GM18517 (cell line): Measurements from ENCODE around the gene PRR15L.
"Not testable (repeated sequence)": the region's sequence is repeated elsewhere in the genome, so short reads cannot be mapped to it uniquely, and the experiment has no call there.

Source experiments
- ATAC-seq: cut with Tn5 transposase; IDR thresholded peaks from one replicate; pipeline ENCODE4 v1.9.1; 2021; ENCODE audit warnings: mild to moderate bottlenecking, moderate library complexity; ENCODE audit not compliant: unreplicated experiment

Gene PRR15L, protein sequence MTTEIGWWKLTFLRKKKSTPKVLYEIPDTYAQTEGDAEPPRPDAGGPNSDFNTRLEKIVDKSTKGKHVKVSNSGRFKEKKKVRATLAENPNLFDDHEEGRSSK

DNA sequence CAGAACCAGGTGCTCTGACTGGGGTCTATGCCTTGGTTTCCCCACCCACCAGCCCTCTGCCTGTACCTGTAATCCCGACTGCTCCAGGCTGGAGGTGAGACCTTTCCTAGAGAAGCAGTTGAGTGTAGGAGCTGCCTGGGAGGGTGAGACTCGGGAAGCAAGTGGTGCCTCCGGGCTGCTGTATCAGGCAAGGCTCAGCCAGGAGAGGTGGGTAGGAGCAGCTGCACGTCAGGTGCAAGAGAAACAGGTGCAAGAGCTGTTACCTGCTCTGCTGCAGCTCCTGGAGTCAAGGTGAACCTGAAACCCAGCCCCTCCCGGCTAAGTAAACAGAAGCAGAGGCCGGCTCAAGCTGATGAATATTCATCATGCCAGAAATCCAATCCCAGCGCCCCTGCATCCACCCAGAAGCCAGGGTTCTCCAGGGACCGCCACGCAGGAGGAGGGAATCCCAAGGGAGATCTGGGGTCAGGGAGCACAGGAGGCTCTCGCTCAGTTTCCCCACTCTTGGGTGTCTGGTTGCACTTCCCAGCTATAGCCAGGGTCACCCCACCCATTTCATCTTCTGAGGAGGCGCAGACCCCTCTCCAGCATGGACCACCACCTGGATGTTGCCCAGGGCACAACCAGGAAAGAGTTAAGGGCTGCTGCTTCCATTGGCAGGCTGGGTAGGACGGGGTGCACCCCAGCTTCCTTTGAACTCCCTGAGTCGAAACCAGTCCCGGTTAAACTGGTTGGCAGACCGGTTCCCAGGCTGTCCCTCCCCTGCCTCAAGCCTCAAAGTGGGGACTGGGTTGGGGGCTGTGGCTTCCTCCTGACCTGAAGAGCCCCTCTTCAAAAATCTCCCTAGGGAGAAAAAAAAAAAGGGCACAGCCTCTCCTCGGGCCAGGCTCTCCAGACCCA is at the start of gene PRR15L:
Gene PRR15L (minus strand): TSS at position 293 of the 900 bp plus-strand sequence. CDS start 4,649 bp downstream, outside the sequence.
- ATAC-seq: no peak

DNA sequence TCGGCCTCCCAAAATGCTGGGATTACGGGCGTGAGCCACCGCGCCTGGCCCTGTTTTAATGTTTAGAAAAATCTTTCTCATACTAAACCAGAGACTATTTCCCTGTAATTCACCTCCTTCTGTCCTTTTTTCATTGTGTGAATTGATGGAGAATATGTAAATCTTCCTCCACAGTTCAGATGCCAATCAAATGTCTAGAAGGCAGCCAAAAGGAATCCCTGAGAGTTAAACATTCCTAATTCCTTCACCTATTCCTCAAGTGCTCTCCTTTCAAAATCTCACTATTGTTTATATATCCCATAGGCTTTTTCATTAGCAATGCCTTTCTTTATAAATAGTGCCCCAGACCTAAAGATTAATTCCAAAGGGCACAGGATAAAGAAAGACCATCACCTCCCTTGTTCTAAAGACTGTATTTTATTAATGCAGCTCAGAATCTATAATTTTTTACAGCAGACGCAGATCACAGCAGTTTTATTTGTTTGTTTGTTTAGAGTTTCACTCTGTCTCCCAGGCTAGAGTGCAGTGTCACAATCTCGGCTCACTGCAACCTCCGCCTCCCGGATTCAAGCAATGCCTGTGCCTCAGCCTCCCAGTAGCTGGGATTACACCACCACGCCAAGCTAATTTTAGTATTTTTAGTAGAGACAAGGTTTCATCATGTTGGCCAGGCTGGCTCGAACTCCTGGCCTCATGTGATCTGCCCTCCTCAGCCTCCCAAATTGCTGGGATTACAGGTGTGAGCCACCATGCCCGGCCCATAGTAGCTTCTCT is 49.4 kb upstream of the PRR15L start:
- ATAC-seq: no peak

DNA sequence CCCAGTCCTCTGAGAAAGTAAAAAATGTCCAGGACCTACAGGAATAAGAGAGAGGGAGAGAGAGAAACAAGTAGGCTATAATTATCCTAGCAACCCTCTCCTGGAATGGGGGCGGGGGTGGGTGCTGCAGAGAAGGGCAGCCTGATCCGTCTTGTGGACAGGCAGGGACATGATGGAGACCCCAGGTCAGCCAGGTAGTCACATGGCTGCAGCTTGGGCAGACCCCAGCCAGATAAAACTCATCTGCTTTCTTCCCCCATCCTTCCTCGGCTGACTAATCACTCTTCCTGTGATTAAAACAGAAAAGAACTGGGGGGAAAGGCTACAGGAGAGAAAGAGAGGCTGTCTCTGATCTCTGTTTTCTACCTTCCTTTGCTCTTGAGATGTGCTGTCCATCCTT is 47.3 kb upstream of the PRR15L start:
- no peak for ATAC-seq

DNA sequence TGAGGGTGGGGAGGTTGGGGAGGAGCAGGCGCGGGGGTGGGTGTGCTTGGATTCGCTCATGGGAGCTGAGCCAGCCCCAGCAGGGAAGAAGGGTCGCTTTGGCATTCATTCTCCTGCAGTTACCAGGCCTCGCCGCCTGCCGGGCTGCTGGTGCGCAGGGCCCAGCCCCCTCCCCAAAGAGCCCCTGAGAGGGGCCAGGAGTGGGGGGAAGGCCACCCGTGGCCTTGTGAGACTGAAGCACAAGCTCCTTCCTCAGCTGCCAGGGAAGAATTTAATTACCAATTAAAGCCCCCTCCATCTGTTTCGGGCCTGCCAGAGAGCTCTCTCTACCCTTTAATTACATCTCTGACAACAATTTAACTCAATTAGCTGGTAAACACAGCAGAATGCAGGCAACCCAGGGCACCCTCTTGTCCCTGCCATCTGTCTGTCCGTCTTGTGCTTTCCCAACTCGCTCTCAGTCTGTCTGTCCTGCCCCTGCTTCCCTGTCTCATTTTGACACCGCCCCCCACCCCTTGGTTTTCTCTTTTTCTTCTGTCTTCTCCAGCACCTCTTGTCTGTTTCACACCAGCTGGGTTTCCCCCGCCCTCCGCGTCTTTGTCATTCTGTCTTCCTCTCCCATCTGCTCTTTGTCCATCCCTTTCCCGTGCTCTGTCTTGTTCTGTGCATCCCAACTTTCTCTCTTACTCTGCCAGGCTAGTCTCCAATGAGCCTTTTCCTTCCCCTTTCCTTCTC is 45.9 kb upstream of the PRR15L start:
- no peak for ATAC-seq

DNA sequence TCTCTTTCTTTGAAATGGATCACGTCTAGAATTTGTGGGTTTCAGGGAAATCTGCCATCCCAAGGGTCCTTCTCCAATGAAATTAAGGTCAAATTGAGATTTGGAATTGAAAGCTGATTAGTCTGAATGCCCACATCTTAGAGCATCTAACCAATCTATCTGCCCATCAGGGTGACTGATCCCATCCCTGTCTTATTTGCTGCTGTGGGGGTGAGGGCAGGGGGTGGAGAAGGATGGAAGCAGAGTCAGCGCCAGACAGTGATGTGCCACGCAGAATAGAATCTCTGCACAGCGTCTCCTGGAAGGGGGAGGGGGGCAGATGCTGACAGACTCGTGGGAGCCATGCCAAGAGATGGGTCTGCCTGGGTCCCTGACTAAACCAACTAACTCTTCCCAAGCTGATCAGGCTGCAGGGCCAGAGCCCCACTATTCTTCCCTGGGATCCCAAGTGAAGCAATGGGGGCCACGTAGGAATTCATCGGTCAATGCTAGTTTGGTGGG is 45.3 kb upstream of the PRR15L start:
- no peak for ATAC-seq

DNA sequence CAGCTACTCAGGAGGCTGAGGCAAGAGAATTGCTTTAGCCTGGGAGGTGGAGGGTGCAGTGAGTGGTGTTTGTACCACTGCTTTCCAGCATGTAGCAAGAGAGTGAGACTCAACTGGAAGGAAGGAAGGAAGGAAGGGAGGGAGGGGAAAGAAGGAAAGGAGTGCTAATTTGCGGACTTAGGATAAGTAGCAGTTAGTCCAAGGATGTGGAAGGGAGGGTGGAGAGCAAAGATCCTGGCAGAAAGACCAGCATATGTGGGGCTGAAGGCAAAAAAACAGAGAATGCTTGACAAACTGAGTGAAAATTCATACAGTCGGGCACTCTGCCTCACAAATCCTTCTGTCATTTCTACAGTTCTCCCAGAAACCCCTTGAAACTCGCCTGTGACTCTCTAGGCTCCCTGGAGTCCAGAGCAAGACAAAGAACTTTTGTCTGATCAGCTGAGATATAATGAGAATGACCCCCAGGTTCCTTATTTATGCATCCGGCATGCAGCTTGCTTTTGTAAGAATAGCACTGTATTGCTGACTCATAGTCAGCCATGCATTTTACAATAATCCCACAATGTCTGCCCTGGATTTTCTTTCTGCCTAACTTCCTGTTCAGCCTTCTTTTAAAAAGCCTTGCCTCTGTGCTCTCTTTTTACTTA is 44.7 kb upstream of the PRR15L start:
- ATAC-seq: no peak

DNA sequence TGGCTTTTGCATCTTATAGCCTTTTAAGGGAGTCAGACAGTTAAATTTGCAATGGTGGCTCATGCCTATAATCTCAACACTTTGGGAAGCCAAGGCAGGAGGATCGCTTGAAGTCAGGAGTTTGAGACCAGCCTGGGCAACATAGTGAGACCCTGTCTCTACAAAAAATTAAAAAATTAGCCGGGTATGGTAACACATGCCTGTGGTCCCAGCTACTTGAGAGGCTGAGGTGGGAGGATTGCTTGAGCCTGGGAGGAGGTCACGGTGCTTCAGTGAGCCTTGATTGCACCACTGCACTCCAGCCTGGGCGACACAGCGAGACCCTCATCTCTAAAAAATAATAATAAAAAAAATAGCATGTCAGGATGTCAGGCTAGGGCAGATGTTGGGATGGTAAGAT is 44.0 kb upstream of the PRR15L start:
- not testable (repeated sequence) for ATAC-seq

DNA sequence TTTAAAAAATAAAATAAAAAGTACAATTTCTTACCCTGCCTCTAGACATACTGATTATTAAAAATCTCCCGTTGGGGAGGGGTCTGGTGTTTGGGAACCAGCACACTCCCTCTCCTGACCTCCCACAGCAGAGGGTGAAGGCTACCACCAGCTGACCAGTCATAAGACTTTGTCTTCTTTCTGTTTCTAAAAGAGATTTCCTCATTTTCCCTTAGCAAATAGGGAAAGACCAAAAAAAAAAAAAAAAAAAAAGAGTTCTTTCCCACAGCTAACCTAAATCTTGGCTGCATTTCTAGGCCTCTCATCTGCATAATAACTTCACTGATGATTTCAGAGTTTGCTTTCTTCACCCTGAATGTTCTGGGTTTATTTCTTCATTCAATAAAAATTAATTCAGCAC is 43.5 kb upstream of the PRR15L start:
- ATAC-seq: no peak

DNA sequence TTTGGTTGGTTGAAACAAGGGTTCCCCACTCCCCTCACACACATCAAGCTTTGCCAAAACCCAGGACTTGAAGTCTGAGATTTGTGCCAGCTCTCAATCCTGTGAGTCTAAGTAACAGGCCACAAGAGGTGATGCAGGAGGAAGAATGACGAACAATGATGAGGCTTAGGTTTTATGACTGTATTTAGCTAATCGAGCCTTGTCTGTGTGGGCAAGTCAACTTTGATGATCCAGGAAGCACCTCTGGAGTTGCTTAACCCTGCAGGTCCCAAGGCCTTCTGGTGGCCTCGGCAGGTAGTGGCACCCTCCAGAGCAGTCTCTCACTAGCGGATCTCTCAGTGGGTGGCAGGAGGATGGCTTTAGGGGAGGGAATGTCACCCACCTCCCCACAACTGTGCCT is 41.9 kb upstream of the PRR15L start:
- no peak for ATAC-seq

DNA sequence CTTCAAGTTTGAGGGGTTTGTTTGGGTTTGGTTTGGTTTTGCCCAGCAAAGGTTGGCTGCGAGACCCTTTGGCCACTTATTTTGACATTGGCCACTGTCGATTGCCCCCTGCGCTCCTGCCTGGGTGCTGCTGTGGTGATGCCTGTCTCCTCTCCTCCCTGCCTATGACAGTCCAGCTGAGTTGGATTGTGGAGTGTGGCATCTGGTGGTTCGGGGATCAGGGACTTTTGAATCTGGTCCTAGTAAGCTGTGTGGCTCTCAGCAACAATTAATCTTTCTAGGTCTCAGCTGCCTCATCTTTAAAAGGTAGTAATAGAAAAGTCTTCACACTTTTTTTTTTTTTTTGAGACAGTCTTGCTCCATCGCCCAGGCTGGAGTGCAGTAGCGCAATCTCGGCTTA is 40.4 kb upstream of the PRR15L start:
- no peak for ATAC-seq

DNA sequence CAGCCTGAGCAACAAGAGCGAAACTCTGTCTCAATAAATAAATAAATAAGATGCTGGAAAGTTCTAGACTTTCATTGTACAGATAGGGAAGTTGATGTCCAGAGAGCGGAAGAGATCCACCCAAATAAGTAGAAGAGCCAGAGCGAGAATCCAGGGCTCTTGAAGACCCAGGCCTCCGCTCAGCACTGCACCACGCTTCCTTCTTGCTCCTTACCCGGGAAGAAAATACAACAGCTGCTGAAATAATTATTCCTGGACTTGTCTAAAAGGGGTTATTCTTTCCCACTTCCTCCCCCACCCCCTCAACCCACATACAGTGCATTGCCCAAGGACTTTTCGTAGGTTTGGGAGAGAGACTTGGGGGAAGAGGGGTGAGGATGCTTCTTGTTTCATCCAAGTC is 39.9 kb upstream of the PRR15L start:
- ATAC-seq: no peak

DNA sequence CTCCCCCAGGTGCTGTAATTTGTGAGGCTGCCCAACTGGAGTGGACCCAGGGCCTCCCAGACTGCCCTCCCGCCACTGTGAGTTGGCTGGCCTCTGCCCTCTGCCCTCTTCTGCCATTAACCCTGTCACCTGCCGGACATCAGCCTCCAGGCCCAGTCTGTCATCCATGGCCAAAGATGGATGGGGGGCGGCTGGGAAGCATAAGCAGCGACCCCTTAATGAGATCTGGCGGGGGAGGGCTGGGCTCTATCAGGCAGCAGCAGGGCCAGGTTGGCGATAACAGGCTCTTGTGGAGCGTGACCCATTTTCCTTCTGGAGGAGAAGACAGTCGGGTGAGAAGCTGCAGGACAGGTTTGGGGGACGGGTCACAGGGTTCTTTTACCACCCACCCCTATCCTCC is 38.5 kb upstream of the PRR15L start:
- ATAC-seq: no peak

DNA sequence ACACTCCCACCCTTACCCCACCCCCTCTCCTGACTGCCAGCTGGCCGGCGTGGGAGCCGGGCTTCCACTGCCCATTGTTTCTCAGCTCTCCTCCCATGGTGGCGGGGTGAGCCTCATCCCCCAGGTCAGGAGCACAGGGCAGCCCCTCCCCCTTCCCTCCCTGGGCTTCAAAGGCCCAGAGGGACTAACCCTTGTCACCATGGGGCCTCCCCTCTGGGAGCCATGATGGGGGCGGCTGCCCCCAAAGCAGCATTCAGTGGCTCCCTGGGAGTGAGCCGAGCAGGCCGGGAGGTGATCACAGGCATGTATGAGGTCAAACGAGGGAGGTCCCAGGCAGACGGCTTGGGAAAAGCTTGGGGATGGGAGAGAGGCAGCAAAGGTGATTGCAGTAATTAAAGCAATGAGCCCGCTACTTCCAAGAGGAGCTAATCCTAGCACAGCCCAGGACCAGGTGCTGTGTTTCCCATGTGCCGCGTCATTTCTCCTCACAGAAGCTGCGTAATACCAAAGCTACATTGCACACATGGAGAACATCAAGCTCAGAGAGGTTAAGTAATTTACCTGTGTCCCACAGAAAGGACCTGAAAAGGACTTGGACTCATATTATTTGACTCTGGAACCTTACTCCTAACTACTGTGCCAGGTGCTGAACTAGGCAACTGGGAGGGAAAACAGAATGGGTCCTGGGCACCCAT is 37.7 kb upstream of the PRR15L start:
- no peak for ATAC-seq

DNA sequence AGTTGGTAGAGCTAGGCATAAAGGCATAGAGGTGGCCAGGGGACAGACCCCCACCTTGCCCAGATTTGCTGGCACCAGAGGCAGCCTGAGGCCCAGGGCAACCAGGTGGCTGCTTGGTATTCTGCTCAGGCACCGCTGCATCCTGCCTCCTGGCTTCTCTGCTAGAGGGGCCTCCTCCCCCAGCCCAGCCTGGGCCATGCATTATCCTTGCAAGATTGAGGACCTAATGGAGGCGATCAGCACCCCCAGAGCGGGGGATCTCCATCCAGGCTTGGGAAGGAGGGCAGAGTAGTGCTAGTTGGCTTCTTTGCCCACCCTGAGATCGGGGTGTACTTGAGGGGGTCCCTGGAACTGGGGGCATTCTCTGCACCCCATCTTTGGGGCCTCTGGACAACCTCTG is 37.0 kb upstream of the PRR15L start:
- no peak for ATAC-seq

DNA sequence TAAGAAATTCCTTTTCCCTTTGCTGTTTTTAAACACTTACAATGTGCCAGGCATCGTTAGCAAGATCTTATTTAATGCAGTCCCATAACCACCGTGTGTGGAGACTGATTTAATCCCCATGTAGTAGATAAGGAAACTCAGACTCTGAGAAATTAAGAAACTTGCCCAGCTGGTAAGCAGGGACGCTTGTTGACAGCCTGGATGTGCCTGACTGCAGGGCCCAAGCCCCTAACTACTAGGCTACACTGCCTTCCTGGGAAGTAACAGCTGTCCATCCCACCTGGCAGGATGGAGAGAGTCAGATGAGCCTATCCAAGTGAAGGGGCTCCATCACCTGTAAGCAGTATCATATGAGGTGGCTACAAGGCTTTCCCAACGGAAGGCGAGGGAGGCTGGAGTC is 36.3 kb upstream of the PRR15L start:
- ATAC-seq: no peak

DNA sequence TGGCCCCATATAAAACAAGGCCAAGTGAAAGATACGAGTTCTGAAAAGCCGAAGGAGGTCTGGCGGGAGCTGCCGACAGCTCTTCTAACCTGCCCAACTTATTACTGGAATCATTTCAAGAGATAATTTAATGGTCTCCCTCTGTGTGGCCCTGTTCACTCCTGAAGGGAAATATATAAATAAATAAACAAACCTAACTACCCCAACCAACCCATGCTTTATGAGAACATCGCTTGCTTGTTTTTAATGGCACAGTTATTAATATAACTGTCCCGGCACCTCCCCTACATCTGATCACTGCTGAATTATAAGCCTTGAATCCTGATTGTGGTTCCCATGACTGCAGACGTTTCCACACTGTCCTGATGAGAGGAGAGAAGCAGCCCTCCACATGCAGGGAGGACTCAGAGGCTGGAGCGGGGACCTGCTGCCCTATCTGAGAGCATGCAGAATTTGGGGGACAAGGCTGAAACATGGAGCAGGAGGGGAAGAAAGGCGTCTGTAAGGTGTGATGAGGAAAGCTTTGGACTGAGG is 35.4 kb upstream of the PRR15L start:
- no peak for ATAC-seq

DNA sequence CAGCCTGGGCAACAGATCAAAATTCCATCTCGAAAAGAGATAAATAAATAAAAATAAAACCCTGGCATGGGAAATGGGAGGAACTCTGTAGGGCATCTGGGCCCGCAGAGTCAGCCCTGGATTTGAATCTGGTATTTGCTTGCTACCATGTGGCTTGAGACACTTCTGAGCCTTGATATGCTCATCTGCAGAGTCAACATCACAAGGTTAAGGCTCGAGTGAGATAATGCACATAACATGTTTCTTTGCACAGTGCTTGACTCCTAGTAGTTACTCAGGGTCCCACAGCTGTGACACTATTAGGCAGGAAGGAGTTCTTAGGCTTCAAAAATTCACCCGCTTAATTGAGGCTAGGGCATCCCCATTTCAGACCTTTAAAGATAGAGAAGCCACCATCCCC is 34.5 kb upstream of the PRR15L start:
- ATAC-seq: no peak

DNA sequence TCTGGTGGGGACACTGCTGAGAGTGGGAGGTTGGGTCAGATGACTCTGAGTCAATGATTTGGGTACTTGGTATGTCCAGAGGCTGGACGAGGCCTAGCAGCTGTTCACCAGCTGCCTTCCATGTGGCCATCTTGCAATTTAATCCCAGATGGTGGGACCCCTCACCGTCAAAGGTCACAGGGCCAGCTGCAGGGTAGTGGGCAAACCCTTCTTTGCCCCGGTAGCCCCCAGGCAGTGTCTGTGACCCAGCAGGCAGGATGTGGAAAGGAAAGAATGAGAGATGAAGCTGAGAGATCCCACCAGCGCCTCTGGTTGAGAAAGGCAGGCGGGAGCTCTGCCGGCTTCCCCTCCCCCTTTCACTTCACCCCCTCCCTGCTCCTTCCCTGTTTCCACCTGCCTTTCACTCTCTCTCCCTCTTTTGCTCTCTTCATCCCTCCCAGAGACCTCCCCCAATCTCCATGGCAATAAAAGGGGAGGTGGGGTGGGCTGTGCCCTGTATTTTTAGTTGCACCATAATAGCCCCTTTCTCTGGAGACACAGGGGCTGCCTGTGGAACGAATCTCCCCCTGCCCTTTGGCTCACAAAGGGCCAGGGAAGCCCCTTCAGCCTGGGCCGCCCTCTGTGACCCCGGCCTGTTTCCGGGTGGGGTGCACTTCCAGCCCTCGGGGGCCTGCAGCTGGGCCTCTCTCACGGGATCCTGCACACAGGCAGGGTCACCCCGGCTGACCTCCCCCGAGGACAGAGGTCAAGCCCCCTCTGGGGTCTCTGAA is 33.5 kb upstream of the PRR15L start:
- ATAC-seq: no peak

DNA sequence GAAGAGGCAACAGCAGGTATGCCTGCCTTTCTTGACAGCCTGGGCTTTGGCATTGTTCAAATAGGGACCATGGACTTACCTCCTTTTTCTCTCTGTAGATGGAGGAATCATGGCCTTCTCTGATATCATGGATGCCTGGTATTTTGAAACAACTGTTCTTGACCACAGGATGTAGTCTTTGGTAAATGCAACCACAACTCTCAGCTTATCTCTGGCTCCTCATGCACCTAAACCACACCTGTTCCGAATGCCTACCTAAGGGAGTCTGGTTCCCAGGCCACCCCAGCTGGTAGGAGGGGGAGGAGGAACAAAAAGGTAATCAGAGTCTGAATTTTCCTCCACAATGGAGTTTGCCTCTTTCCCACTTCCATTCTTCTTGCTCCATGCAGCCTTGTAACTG is 32.0 kb upstream of the PRR15L start:
- no peak for ATAC-seq
